NB4 (cell line): Measurements from ENCODE around the gene MBTD1.
"Not testable (repeated sequence)": the region's sequence is repeated elsewhere in the genome, so short reads cannot be mapped to it uniquely, and the experiment has no call there.

ENCODE experiments used
- CTCF ChIP-seq: IDR thresholded peaks from one replicate; pipeline ENCODE4 v1.5.1; 2012; ENCODE audit warnings: low read depth, low read length
- MAX ChIP-seq: IDR thresholded peaks from 2 replicates; pipeline ENCODE4 v1.6.1; 2011; ENCODE audit warnings: low read depth, low read length
- MYC ChIP-seq: IDR thresholded peaks from 2 replicates; pipeline ENCODE4 v1.6.1; 2011; ENCODE audit warnings: low read depth, low read length
- POLR2A ChIP-seq: IDR thresholded peaks from 2 replicates; pipeline ENCODE4 v1.6.1; 2011; ENCODE audit warnings: mild to moderate bottlenecking; ENCODE audit not compliant: insufficient read length; ENCODE audit errors: extremely low read depth

- not testable (repeated sequence) for TF ChIP-seq MAX, CTCF, POLR2A, MYC
Measured at GRCh38 chr17:51172030-51172429, 87.8 kb downstream of the MBTD1 start.
